ENCODE results near the gene IFNGR1.

IFNGR1 gene

GRCh38 chr6:137150072-137150471 is 69.1 kb downstream of the IFNGR1 start:
- DNase-seq (ENCODE audit: low read depth in 2 of 2) = no peak

DNA sequence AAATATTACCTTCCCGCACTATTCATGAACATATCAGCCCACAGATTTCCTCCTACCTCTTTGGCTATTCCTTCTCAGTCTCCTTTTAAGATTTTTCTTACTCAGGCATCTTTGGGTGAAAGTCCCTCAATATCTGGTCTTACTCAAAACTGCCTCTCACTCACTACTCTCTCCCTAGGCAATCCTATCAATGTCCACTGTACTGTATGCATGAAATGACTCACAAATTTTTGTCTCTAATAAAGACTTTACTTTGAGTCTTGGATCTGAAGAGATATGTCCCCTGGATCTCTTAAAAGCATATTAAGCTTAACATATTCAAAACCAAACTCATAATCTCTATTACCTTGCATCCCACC is 70.2 kb downstream of the IFNGR1 start:
- DNase-seq (ENCODE audit: low read depth in 2 of 2) = no peak

DNA sequence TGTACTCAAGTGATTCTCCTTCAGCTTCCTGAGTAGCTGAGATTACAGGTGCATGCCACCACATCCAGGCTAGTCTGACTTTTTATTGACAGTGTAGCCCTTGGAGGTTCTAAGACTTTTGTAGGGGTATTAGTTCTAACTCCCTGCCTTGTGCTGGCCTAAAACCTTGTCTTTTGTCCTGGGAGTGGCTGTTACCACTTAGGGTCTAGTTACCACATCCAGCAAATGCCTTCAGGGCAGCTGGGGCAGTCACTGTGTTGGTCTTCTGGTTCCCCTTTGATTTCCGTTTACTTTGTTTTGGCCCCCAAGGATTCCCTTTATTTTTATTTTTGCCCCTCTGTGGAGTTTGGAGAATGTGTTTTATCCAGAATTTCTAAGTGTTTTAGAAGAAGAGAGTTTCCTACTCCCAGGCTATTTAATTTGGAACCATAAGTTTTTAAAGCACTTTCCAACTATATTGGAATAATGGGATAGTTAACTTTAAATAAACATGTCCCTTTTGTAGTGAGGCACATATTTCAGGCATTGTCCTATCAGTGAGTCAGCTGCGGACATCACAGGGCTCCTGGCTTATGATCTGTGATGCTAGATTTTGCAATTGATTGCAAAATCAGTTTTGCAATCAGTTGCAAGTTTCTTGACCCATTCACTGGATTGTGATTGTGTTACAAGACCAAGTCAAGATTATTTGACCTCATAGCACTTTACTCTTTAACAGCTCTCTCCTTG is 70.7 kb downstream of the IFNGR1 start:
- DNase-seq (ENCODE audit: low read depth in 2 of 2) = no peak

All from stimulated activated CD8-positive, alpha-beta memory T cell treated with anti-CD3 and anti-CD28 coated beads, Interleukin-2, amount 100 ng/mL, for 1 hour (primary cell).